PFSK-1 (cell line): ENCODE measurements around the gene TPTE2.

Experiments used
- FOXP2 ChIP-seq: optimal IDR thresholded peaks from 2 replicates; pipeline ENCODE3; 2011; ENCODE audit warnings: borderline replicate concordance, control low read depth, inconsistent platforms; ENCODE audit not compliant: insufficient read depth; ENCODE audit errors: extremely low read length, extremely low read depth
- POLR2AphosphoS5 ChIP-seq: IDR thresholded peaks from 2 replicates; pipeline ENCODE4 v1.6.1; 2012; ENCODE audit warnings: low read depth, mild to moderate bottlenecking, control low read depth, low read length, moderate library complexity
- SIN3A ChIP-seq: IDR thresholded peaks from 2 replicates; pipeline ENCODE4 v1.6.1; 2012; ENCODE audit warnings: mild to moderate bottlenecking, low read length, moderate library complexity, borderline replicate concordance; ENCODE audit not compliant: insufficient read depth
- TAF1 ChIP-seq: IDR thresholded peaks from 2 replicates; pipeline ENCODE4 v1.6.1; 2012; ENCODE audit warnings: low read length, control low read depth, borderline replicate concordance; ENCODE audit not compliant: insufficient read depth
- TF ChIP-seq, protein P1 (sequence below), 2 experiments: IDR thresholded peaks; 2 replicates each; pipeline versions ENCODE4 v1.6.1 to v1.8.0; 2011 to 2012; ENCODE audit warnings: low read depth in 2 of 2, low read length in 2 of 2, control low read depth in 1 of 2, inconsistent platforms in 1 of 2, mild to moderate bottlenecking in 1 of 2, moderate library complexity in 1 of 2; ENCODE audit not compliant: insufficient read depth in 1 of 2

Gene TPTE2

DNA sequence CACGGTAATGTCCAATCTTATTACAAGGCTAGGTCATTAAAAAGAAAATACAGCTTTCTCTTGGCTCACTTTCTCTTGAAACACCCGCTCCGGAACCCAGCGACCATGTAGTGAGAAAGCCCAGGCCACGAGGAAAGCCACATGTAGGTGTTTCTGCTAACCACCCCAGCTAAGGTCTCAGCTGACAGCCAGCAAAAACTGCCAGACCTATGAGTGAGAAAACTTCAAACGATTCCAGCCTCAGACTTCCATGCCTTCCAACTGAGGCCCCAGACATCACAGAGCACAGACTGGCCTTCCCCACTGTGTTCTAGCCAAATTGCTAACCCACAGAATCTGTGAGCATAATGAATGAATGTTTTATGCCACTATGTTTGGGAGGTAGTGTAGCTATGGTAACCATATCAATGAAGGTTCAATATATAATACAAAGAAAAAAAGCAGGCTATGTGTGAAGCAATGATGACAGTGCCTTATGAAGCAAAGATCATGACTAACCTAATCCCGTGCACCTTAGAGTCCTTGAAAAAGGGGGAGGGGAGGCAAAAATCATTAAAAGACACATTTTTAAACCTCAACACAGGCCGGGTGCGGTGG lies 11.9 kb upstream of the TPTE2 start:
- TF ChIP-seq, protein P1, sequence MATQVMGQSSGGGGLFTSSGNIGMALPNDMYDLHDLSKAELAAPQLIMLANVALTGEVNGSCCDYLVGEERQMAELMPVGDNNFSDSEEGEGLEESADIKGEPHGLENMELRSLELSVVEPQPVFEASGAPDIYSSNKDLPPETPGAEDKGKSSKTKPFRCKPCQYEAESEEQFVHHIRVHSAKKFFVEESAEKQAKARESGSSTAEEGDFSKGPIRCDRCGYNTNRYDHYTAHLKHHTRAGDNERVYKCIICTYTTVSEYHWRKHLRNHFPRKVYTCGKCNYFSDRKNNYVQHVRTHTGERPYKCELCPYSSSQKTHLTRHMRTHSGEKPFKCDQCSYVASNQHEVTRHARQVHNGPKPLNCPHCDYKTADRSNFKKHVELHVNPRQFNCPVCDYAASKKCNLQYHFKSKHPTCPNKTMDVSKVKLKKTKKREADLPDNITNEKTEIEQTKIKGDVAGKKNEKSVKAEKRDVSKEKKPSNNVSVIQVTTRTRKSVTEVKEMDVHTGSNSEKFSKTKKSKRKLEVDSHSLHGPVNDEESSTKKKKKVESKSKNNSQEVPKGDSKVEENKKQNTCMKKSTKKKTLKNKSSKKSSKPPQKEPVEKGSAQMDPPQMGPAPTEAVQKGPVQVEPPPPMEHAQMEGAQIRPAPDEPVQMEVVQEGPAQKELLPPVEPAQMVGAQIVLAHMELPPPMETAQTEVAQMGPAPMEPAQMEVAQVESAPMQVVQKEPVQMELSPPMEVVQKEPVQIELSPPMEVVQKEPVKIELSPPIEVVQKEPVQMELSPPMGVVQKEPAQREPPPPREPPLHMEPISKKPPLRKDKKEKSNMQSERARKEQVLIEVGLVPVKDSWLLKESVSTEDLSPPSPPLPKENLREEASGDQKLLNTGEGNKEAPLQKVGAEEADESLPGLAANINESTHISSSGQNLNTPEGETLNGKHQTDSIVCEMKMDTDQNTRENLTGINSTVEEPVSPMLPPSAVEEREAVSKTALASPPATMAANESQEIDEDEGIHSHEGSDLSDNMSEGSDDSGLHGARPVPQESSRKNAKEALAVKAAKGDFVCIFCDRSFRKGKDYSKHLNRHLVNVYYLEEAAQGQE (IDR thresholded peaks at IDR 0.05; ENCODE audit: insufficient read depth in 1 of 2, low read depth in 2 of 2, low read length in 2 of 2): no peak
- TF ChIP-seq POLR2AphosphoS5 (no peak), FOXP2 (no peak), TAF1 (no peak), SIN3A (no peak)

DNA sequence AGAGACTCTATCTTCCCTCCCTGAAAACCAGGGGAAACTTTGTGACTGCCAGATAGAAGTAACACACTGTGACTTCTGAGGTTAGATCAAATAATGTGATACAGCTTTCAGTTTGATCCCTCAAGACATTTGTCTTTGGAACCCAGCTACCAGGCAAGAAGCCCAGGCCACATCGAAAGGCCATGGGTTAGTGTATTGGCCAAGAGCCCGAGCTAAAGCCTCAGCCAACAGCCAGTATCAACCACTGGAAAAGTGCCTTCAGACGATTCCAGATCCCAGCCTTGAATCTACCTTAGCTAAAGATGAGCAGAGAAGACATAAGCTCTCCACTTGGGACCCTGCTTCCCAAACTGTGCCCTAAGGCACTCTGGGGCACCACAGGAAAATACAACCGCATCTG lies 10.9 kb upstream of the TPTE2 start:
- no peak for TF ChIP-seq TAF1
- no peak for TF ChIP-seq POLR2AphosphoS5
- TF ChIP-seq, protein P1 (IDR thresholded peaks at IDR 0.05; ENCODE audit: insufficient read depth in 1 of 2, low read depth in 2 of 2, low read length in 2 of 2): no peak
- TF ChIP-seq SIN3A: no peak
- TF ChIP-seq FOXP2: no peak

DNA sequence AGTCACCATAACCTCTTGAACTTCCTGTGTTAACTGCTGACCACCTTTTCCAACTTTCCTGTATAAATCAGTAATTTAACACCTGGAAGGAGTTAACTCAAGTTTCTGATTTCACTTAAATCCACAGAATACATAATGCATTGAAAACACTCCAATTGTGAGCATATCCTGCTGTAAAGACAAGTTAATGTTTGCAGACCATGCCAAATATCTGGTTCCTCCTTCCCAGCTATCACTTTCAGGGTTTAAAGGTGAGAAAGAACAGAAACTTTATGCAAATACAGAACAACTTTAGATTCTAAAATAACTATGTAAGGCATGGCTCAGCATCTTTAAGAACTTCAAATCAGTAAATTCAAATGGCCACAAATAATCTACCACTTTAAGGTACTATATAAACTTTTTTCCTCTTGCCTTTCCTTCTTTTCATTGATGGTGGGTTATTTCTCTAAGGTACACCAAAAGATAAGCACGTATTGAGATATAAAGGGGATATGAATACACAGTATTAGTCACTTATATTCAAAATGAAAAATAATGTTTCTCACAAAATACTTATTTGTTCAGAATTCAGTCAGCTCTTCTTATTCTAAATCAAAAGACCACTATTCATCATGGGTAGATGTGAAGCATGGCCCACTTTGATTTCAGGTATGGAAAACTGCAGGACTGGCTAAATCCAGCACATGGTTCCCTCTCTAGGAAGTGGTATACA lies 6.6 kb upstream of the TPTE2 start:
- TF ChIP-seq SIN3A: no peak
- TF ChIP-seq FOXP2: no peak
- TF ChIP-seq POLR2AphosphoS5: no peak
- TF ChIP-seq TAF1: no peak
- TF ChIP-seq, protein P1 (IDR thresholded peaks at IDR 0.05; ENCODE audit: insufficient read depth in 1 of 2, low read depth in 2 of 2, low read length in 2 of 2): no peak

DNA sequence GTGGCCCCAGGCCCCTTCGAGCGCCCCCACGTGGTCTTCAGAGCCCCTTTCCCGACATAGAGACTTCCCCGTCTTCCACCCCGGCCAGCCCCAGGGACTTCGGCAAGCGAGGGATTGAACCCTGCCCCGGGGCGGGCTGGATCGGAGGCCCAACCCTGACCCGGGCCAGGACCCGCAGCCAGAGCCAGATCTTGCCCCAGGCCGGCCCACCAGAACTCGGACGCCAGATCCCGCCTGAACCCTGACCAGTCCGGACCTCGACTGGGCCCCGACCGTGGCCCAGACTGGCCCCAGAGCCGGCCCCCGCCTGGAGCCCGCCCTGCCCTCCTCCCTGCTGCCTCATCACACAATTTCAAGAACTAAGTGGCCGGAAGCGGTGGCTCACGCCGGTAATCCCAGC lies 253 bp upstream of the TPTE2 start:
- TF ChIP-seq FOXP2: no peak
- TF ChIP-seq SIN3A: no peak
- TF ChIP-seq POLR2AphosphoS5: no peak
- TF ChIP-seq, protein P1 (IDR thresholded peaks at IDR 0.05; ENCODE audit: insufficient read depth in 1 of 2, low read depth in 2 of 2, low read length in 2 of 2): no peak
- no peak for TF ChIP-seq TAF1
